Endothelial cell of umbilical vein (primary cell): ENCODE measurements around the gene SCUBE3. TPM values are rescaled to one million over a fixed set of nuclear protein-coding genes. Genes with fewer than 3 reads are reported as not detected.

Source experiments
- BruUV-seq: library from RNA; stranded (reverse); fragments of 400-500 nt; replicated peaks from 2 replicates; lab custom pipeline; 2021; lab: Mats Ljungman, UMichigan
- CTCF ChIA-PET: fragments of 300-600, 350-600 bp; sonication (Branson Sonifier 250); formaldehyde crosslinking; loops from one replicate; lab custom pipeline; 2021; ENCODE audit warnings: antibody characterized with exemption, inconsistent platforms; lab: Charles Lee
- POLR2A ChIA-PET: fragments of 300-600, 350-600 bp; sonication (Branson Sonifier 250); formaldehyde crosslinking; loops from one replicate; lab custom pipeline; 2021; ENCODE audit warnings: antibody characterized with exemption, inconsistent platforms; lab: Charles Lee
- DNase-seq: peaks from one replicate; pipeline ENCODE4 v3.0.0-alpha.2; 2011; ENCODE audit warnings: low read depth, low spot score
- FAIRE-seq: peaks from 2 replicates; lab custom pipeline; 2011; peaks lifted over from hg19 to GRCh38; lab: Jason Lieb, UNC
- H2AFZ ChIP-seq: 2 replicates; pipeline ENCODE4 v1.6.0; 2012; ENCODE audit warnings: low read depth, low read length, control low read depth, inconsistent platforms
- H3K27ac ChIP-seq: 2 replicates; pipeline ENCODE4 v1.5.1; 2011; ENCODE audit warnings: low read depth, mild to moderate bottlenecking, control low read depth, low read length, moderate library complexity; ENCODE audit not compliant: insufficient read depth
- H3K27me3 ChIP-seq, 2 experiments: 2 replicates each; pipeline versions ENCODE4 v1.6.0 to v1.6.1; 2011; ENCODE audit warnings: low read length in 2 of 2, mixed read lengths in 1 of 2; ENCODE audit not compliant: control insufficient read depth in 2 of 2, insufficient read depth in 2 of 2
- H3K36me3 ChIP-seq, 2 experiments: 2 replicates in 1 of 2; 3 replicates in 1 of 2; pipeline ENCODE4 v1.5.1; 2011; ENCODE audit warnings: low read length in 2 of 2, mild to moderate bottlenecking in 1 of 2, moderate library complexity in 1 of 2; ENCODE audit not compliant: control insufficient read depth in 2 of 2, insufficient read depth in 2 of 2; ENCODE audit errors: extremely low read depth in 1 of 2
- H3K4me1 ChIP-seq: 3 replicates; pipeline ENCODE4 v1.5.1; 2011; ENCODE audit warnings: mild to moderate bottlenecking, low read length; ENCODE audit not compliant: control insufficient read depth, insufficient read depth; ENCODE audit errors: extremely low read depth
- H3K4me2 ChIP-seq: 2 replicates; pipeline ENCODE4 v1.6.1; 2011; ENCODE audit warnings: low read length, control low read depth, mixed read lengths; ENCODE audit not compliant: insufficient read depth
- H3K4me3 ChIP-seq, 3 experiments: fragments of 200-600 bp in 1 of 3; sonication (generic), shearing (Covaris generic) in 1 of 3; replicated peaks in 1 of 3; 2 replicates each; pipeline ENCODE4 v1.5.1; 2011 to 2016; ENCODE audit warnings: control low read depth in 3 of 3, low read length in 3 of 3, mild to moderate bottlenecking in 2 of 3, inconsistent platforms in 1 of 3, low read depth in 1 of 3, moderate library complexity in 1 of 3; ENCODE audit not compliant: insufficient read depth in 1 of 3
- H3K79me2 ChIP-seq: 2 replicates; pipeline ENCODE4 v1.6.0; 2012; ENCODE audit warnings: low read length, inconsistent platforms; ENCODE audit not compliant: control insufficient read depth, insufficient read depth
- H3K9ac ChIP-seq: replicated peaks from 2 replicates; pipeline ENCODE3; 2011; ENCODE audit warnings: low read length, control low read depth; ENCODE audit not compliant: insufficient read depth; ENCODE audit errors: extremely low read depth
- H3K9me1 ChIP-seq: replicated peaks from 3 replicates; pipeline ENCODE4 v1.6.0; 2011; ENCODE audit warnings: mild to moderate bottlenecking, low read length; ENCODE audit not compliant: control insufficient read depth, insufficient read depth; ENCODE audit errors: extremely low read depth
- H3K9me3 ChIP-seq: replicated peaks from 2 replicates; pipeline ENCODE4 v1.5.1; 2012; ENCODE audit warnings: low read length, inconsistent platforms; ENCODE audit not compliant: control insufficient read depth, insufficient read depth
- H4K20me1 ChIP-seq: replicated peaks from 2 replicates; pipeline ENCODE3; 2011; ENCODE audit warnings: mild to moderate bottlenecking, low read length; ENCODE audit not compliant: control insufficient read depth, insufficient read depth; ENCODE audit errors: extremely low read depth
- EZH2 ChIP-seq: IDR thresholded peaks from 2 replicates; pipeline ENCODE4 v1.6.1; 2012; ENCODE audit warnings: borderline replicate concordance, low read depth, mild to moderate bottlenecking, moderate library complexity, low read length, inconsistent platforms; ENCODE audit not compliant: severe bottlenecking
- FOS ChIP-seq: IDR thresholded peaks from 2 replicates; pipeline ENCODE4 v1.6.1; 2011; ENCODE audit warnings: mild to moderate bottlenecking, low read length, moderate library complexity, borderline replicate concordance; ENCODE audit not compliant: insufficient read depth
- GATA2 ChIP-seq: IDR thresholded peaks from 2 replicates; pipeline ENCODE4 v1.7.0; 2011; ENCODE audit warnings: low read depth, mild to moderate bottlenecking, moderate library complexity, mixed read lengths, low read length; ENCODE audit not compliant: insufficient read length, insufficient read depth
- JUN ChIP-seq: IDR thresholded peaks from 2 replicates; pipeline ENCODE4 v1.6.1; 2011; ENCODE audit warnings: borderline replicate concordance, low read depth; ENCODE audit not compliant: insufficient read length, insufficient read depth
- MAX ChIP-seq: IDR thresholded peaks from 2 replicates; pipeline ENCODE4 v1.6.1; 2011; ENCODE audit not compliant: insufficient read depth, insufficient read length
- MYC ChIP-seq: IDR thresholded peaks from one replicate; pipeline ENCODE4 v1.6.1; 2011; ENCODE audit warnings: mild to moderate bottlenecking, low read depth, low read length
- POLR2A ChIP-seq: IDR thresholded peaks from 2 replicates; pipeline ENCODE4 v1.6.1; 2012; ENCODE audit warnings: low read depth, mild to moderate bottlenecking, control low read depth, low read length
- POLR2AphosphoS5 ChIP-seq: IDR thresholded peaks from 2 replicates; pipeline ENCODE4 v1.6.1; 2012; ENCODE audit warnings: low read depth, mild to moderate bottlenecking, control low read depth, low read length, moderate library complexity; ENCODE audit not compliant: insufficient read depth
- dilution Hi-C: fragments of 300-500 bp; cut with MboI; formaldehyde crosslinking; loops from one replicate; pipeline ENCODE4 v1.15.0; 2019; ENCODE audit warnings: low sequenced_read_pairs; ENCODE audit not compliant: extremely low pct_ligation_motif_present
- intact Hi-C: fragments of 100-400 bp; cut with micrococcal nuclease; formaldehyde crosslinking; loops from one replicate; pipeline ENCODE4 v1.10.0; 2022
- polyA plus RNA-seq, 4 experiments: library from polyadenylated mRNA; depleted of rRNA in 3 of 4; stranded (reverse) in 3 of 4; unstranded in 1 of 4; fragments of >200 nt; gene quantifications; 2 replicates each; pipeline versions ENCODE4 v1.2.1 to v1.2.3, GENCODE V29; 2011 to 2012; ENCODE audit warnings: missing spikeins in 1 of 4
- total RNA-seq: library from RNA; stranded (reverse); gene quantifications from 2 replicates; pipeline ENCODE4 v1.2.3, GENCODE V29; 2021
- TF ChIP-seq, protein P1 (sequence below), 2 donors: IDR thresholded peaks; 1 replicate in 1 of 2; 2 replicates in 1 of 2; pipeline ENCODE4 v1.5.1; 2011; ENCODE audit warnings: low read length in 2 of 2, mild to moderate bottlenecking in 2 of 2, moderate library complexity in 2 of 2, control low read depth in 1 of 2, inconsistent platforms in 1 of 2, low read depth in 1 of 2; ENCODE audit not compliant: insufficient read depth in 1 of 2; ENCODE audit errors: extremely low read depth in 1 of 2

SCUBE3 gene
- total and polyA plus RNA-seq, 2 donors (not counting 3 experiments of a cell fraction or from before 2014, with no cell fraction given), result 1.1 to 1.5 TPM

DNA sequence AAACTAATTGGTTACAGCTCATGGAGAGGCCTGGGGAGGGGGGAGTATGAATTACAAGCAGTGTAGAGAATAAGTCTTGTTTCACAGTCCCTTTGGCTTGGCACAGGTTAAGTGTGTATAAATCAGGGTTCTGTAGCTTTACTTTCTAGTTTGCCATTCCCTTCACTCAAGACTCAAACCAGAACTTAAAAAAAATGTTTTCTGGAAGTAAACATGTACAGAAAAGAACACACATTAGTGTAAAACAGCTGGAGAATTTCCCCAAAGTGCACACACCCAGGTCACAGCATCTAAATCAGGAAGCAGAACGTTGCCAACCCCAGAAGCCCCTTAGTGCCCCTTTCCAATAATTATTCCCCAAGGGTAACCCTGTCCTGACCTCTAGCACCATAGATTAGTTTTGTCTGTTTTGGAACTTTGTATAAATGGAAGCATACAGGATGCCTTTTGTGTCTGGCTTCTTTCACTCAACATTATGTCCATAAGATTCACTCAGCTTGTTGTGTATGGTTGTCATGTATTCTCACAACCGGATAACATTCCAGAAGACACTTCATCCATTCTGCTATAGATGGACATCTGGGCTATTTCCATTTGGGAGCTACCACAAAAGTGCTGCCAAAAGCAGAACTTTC, 33.7 kb upstream of the SCUBE3 start:
- no peak for DNase-seq
- POLR2A ChIA-PET, result interaction anchor here (0.6 kb wide), 1 partner anchor 343 kb away, joined by 4 read pairs; no protein-coding TSS in a partner anchor
- Histone ChIP-seq H3K9me3 (no peaks in the 10 kb centered on the region), H3K4me3 (no peak overlapping the region), H3K27me3 (no peaks in the 10 kb centered on the region), H3K9ac (no peak overlapping the region), H3K27ac (no peak overlapping the region), H3K9me1 (no peaks in the 10 kb centered on the region), H4K20me1 (no peaks in the 10 kb centered on the region), H3K4me1 (peaks cover 9% of the 10 kb centered on the region), H3K79me2 (no peaks in the 10 kb centered on the region), H3K36me3 (no peaks in the 10 kb centered on the region), H2AFZ (no peak overlapping the region), H3K4me2 (no peak overlapping the region)
- intact Hi-C loops, result no loop called here
- no TSS peak for BruUV-seq
- CTCF ChIA-PET, result interaction anchor here (1.1 to 1.2 kb wide), 3 partner anchors 25 to 84 kb away, joined by 3 read pairs; no protein-coding TSS in a partner anchor
- FAIRE-seq, result no peak
- dilution Hi-C loops, result no loop called here
- no peak for TF ChIP-seq FOS
- TF ChIP-seq MYC, result no peak
- no peak for TF ChIP-seq JUN
- TF ChIP-seq, protein P1, sequence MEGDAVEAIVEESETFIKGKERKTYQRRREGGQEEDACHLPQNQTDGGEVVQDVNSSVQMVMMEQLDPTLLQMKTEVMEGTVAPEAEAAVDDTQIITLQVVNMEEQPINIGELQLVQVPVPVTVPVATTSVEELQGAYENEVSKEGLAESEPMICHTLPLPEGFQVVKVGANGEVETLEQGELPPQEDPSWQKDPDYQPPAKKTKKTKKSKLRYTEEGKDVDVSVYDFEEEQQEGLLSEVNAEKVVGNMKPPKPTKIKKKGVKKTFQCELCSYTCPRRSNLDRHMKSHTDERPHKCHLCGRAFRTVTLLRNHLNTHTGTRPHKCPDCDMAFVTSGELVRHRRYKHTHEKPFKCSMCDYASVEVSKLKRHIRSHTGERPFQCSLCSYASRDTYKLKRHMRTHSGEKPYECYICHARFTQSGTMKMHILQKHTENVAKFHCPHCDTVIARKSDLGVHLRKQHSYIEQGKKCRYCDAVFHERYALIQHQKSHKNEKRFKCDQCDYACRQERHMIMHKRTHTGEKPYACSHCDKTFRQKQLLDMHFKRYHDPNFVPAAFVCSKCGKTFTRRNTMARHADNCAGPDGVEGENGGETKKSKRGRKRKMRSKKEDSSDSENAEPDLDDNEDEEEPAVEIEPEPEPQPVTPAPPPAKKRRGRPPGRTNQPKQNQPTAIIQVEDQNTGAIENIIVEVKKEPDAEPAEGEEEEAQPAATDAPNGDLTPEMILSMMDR (IDR thresholded peaks at IDR 0.05; ENCODE audit: extremely low read depth in 1 of 2, insufficient read depth in 1 of 2, low read depth in 1 of 2, low read length in 2 of 2), result no peak
- TF ChIP-seq GATA2, result no peak
- no peak for TF ChIP-seq POLR2A
- TF ChIP-seq MAX, result no peak
- TF ChIP-seq POLR2AphosphoS5, result no peak
- no peak for TF ChIP-seq EZH2
